ENCODE measurements around the gene DCUN1D3.

The DCUN1D3 gene

GRCh38 chr16:20889625-20890275 lies 10.4 kb downstream of the DCUN1D3 start:
- no peak for DNase-seq (ENCODE audit: low read depth in 2 of 2, low spot score in 1 of 2)

- DNase-seq (ENCODE audit: low read depth in 2 of 2, low spot score in 1 of 2), result no peak
Measured at GRCh38 chr16:20887207-20887606, 13.0 kb downstream of the DCUN1D3 start.

GRCh38 chr16:20886320-20886719 lies 13.8 kb downstream of the DCUN1D3 start:
- no peak for DNase-seq (ENCODE audit: low read depth in 2 of 2, low spot score in 1 of 2)

GRCh38 chr16:20884240-20884556 lies 16.0 kb downstream of the DCUN1D3 start:
- DNase-seq (ENCODE audit: low read depth in 2 of 2, low spot score in 1 of 2), result no peak

- DNase-seq (ENCODE audit: low read depth in 2 of 2, low spot score in 1 of 2), result no peak
Measured at GRCh38 chr16:20883554-20884239, 16.5 kb downstream of the DCUN1D3 start.

GRCh38 chr16:20881503-20881878 lies 18.7 kb downstream of the DCUN1D3 start:
- DNase-seq (ENCODE audit: low read depth in 2 of 2, low spot score in 1 of 2), result no peak

- DNase-seq (ENCODE audit: low read depth in 2 of 2, low spot score in 1 of 2), result no peak
Measured at GRCh38 chr16:20880867-20881502, 19.2 kb downstream of the DCUN1D3 start.

- DNase-seq (ENCODE audit: low read depth in 2 of 2, low spot score in 1 of 2), result no peak
Measured at GRCh38 chr16:20879175-20880040, 20.8 kb downstream of the DCUN1D3 start.

- DNase-seq (ENCODE audit: low read depth in 2 of 2, low spot score in 1 of 2), result no peak
Measured at GRCh38 chr16:20878682-20879147, 21.4 kb downstream of the DCUN1D3 start.

GRCh38 chr16:20875355-20875650 lies 24.9 kb downstream of the DCUN1D3 start:
- no peak for DNase-seq (ENCODE audit: low read depth in 2 of 2, low spot score in 1 of 2)

GRCh38 chr16:20874088-20874581 lies 26.0 kb downstream of the DCUN1D3 start:
- no peak for DNase-seq (ENCODE audit: low read depth in 2 of 2, low spot score in 1 of 2)

GRCh38 chr16:20873331-20873730 lies 26.8 kb downstream of the DCUN1D3 start:
- no peak for DNase-seq (ENCODE audit: low read depth in 2 of 2, low spot score in 1 of 2)

- DNase-seq (ENCODE audit: low read depth in 2 of 2, low spot score in 1 of 2), result no peak
Measured at GRCh38 chr16:20871941-20872815, 28.0 kb downstream of the DCUN1D3 start.

- no peak for DNase-seq (ENCODE audit: low read depth in 2 of 2, low spot score in 1 of 2)
Measured at GRCh38 chr16:20871258-20871657, 28.9 kb downstream of the DCUN1D3 start.

- DNase-seq (ENCODE audit: low read depth in 2 of 2, low spot score in 1 of 2), result no peak
Measured at GRCh38 chr16:20870122-20870820, 29.9 kb downstream of the DCUN1D3 start.

GRCh38 chr16:20868890-20869289 lies 31.3 kb downstream of the DCUN1D3 start:
- DNase-seq (ENCODE audit: low read depth in 2 of 2, low spot score in 1 of 2), result no peak

GRCh38 chr16:20867585-20867984 lies 32.6 kb downstream of the DCUN1D3 start:
- no peak for DNase-seq (ENCODE audit: low read depth in 2 of 2, low spot score in 1 of 2)

GRCh38 chr16:20866801-20867200 lies 33.4 kb downstream of the DCUN1D3 start:
- no peak for DNase-seq (ENCODE audit: low read depth in 2 of 2, low spot score in 1 of 2)

GRCh38 chr16:20866145-20866772 lies 33.9 kb downstream of the DCUN1D3 start:
- no peak for DNase-seq (ENCODE audit: low read depth in 2 of 2, low spot score in 1 of 2)

All from stimulated activated CD8-positive, alpha-beta memory T cell treated with anti-CD3 and anti-CD28 coated beads, Interleukin-4, amount 100 ng/mL, for 4 hours (primary cell).